AG04450 (cell line): ENCODE measurements around the gene PLXNA4. TPM values are rescaled to one million over a fixed set of nuclear protein-coding genes. Genes with fewer than 3 reads are reported as not detected.

Experiments
- CTCF ChIA-PET: fragments of 300-600, 350-600 bp; formaldehyde crosslinking; extraction: SDS; loops from one replicate; lab custom pipeline; 2022; ENCODE audit warnings: antibody characterized with exemption, inconsistent platforms; lab: Charles Lee
- POLR2A ChIA-PET: fragments of 350-600 bp; formaldehyde crosslinking; extraction: SDS; loops from one replicate; lab custom pipeline; 2021; ENCODE audit warnings: antibody characterized with exemption, inconsistent platforms; lab: Yijun Ruan, JAX
- DNase-seq: peaks from one replicate; pipeline ENCODE4 v3.0.0-alpha.2; 2011; ENCODE audit warnings: low read depth, low spot score
- H3K27ac ChIP-seq: one replicate; pipeline ENCODE4 v1.5.1; 2012; ENCODE audit warnings: low read depth, low read length, control low read depth
- H3K27me3 ChIP-seq: one replicate; pipeline ENCODE4 v1.6.0; 2012; ENCODE audit warnings: low read length; ENCODE audit not compliant: control insufficient read depth, insufficient read depth
- H3K4me3 ChIP-seq: 2 replicates; pipeline ENCODE4 v1.5.1; 2011; ENCODE audit warnings: mild to moderate bottlenecking, low read depth, low read length, control low read depth
- H3K9me3 ChIP-seq: 2 replicates; pipeline ENCODE4 v1.5.1; 2012; ENCODE audit warnings: low read length; ENCODE audit not compliant: control insufficient read depth, insufficient read depth
- CTCF ChIP-seq: IDR thresholded peaks from 2 replicates; pipeline ENCODE4 v1.5.1; 2011; ENCODE audit warnings: low read depth, low read length, control low read depth, inconsistent platforms
- polyA plus RNA-seq: library from polyadenylated mRNA; depleted of rRNA; stranded (reverse); fragments of >200 nt; gene quantifications from 2 replicates; pipeline ENCODE4 v1.2.3, GENCODE V29; 2011

The PLXNA4 gene
- polyA plus RNA-seq, 1 experiment: 0.05 TPM

- Histone ChIP-seq H3K9me3 (no peaks in the 10 kb centered on the region), H3K27me3 (no peaks in the 10 kb centered on the region), H3K27ac (no peak overlapping the region), H3K4me3 (no peak overlapping the region)
- ChIA-PET POLR2A (no interaction called here), CTCF (no interaction called here)
- no peak for DNase-seq
- TF ChIP-seq CTCF: no peak
These were observed 64.9 kb downstream of the PLXNA4 start for GRCh38 chr7:132511387-132511786.

GRCh38 chr7:132509643-132510042 lies 66.6 kb downstream of the PLXNA4 start:
- TF ChIP-seq CTCF: no peak
- ChIA-PET CTCF (no interaction called here), POLR2A (no interaction called here)

GRCh38 chr7:132508724-132509353 lies 67.4 kb downstream of the PLXNA4 start:
- ChIA-PET CTCF (no interaction called here), POLR2A (no interaction called here)
- H3K4me3 ChIP-seq: no peak overlapping the region
- no peaks in the 10 kb centered on the region for H3K27me3 ChIP-seq
- TF ChIP-seq CTCF: no peak
- H3K9me3 ChIP-seq: no peaks in the 10 kb centered on the region
- H3K27ac ChIP-seq: no peak overlapping the region
- DNase-seq: no peak

More at GRCh38 chr7:132509643-132510042, 66.6 kb downstream of the PLXNA4 start:
- Histone ChIP-seq H3K4me3 (no peak overlapping the region), H3K27ac (no peak overlapping the region), H3K27me3 (no peaks in the 10 kb centered on the region), H3K9me3 (no peaks in the 10 kb centered on the region)
- no peak for DNase-seq

- Histone ChIP-seq H3K9me3 (no peaks in the 10 kb centered on the region), H3K27ac (no peak overlapping the region), H3K4me3 (no peak overlapping the region), H3K27me3 (no peaks in the 10 kb centered on the region)
- ChIA-PET CTCF (no interaction called here), POLR2A (no interaction called here)
- no peak for DNase-seq
- TF ChIP-seq CTCF: no peak
These were observed 71.4 kb downstream of the PLXNA4 start for GRCh38 chr7:132504852-132505251.

- Histone ChIP-seq H3K27ac (no peak overlapping the region), H3K27me3 (no peaks in the 10 kb centered on the region), H3K9me3 (no peaks in the 10 kb centered on the region), H3K4me3 (no peak overlapping the region)
- ChIA-PET CTCF (no interaction called here), POLR2A (no interaction called here)
- no peak for TF ChIP-seq CTCF
- no peak for DNase-seq
These were observed 72.2 kb downstream of the PLXNA4 start for GRCh38 chr7:132504071-132504470.
